Islet of Langerhans (tissue), 1 donor: ENCODE data around the gene SUSD4.

Experiments
- FAIRE-seq: peaks from one replicate; lab custom pipeline; 2011; peaks lifted over from hg19 to GRCh38; lab: Jason Lieb, UNC

Gene SUSD4

GRCh38 chr1:223209992-223210787, 153.8 kb downstream of the SUSD4 start:
- no peak for FAIRE-seq

- no peak for FAIRE-seq
Measured at GRCh38 chr1:223209293-223209898, 154.6 kb downstream of the SUSD4 start.

- no peak for FAIRE-seq
Measured at GRCh38 chr1:223208164-223209076, 155.6 kb downstream of the SUSD4 start.

GRCh38 chr1:223207293-223208066, 156.5 kb downstream of the SUSD4 start:
- FAIRE-seq, result no peak

- no peak for FAIRE-seq
Measured at GRCh38 chr1:223204424-223204823, 159.6 kb downstream of the SUSD4 start.

- no peak for FAIRE-seq
Measured at GRCh38 chr1:223203694-223204093, 160.3 kb downstream of the SUSD4 start.

GRCh38 chr1:223203034-223203408, 161.0 kb downstream of the SUSD4 start:
- no peak for FAIRE-seq

GRCh38 chr1:223202376-223203033, 161.5 kb downstream of the SUSD4 start:
- FAIRE-seq, result no peak

GRCh38 chr1:223201967-223202366, 162.0 kb downstream of the SUSD4 start:
- no peak for FAIRE-seq

- FAIRE-seq, result no peak
Measured at GRCh38 chr1:223200903-223201302, 163.1 kb downstream of the SUSD4 start.

- no peak for FAIRE-seq
Measured at GRCh38 chr1:223199094-223199647, 164.8 kb downstream of the SUSD4 start.

GRCh38 chr1:223198628-223198965, 165.4 kb downstream of the SUSD4 start:
- no peak for FAIRE-seq

GRCh38 chr1:223197923-223198627, 165.9 kb downstream of the SUSD4 start:
- FAIRE-seq, result no peak

- FAIRE-seq, result no peak
Measured at GRCh38 chr1:223189903-223190724, 173.9 kb downstream of the SUSD4 start.

GRCh38 chr1:223189525-223189902, 174.5 kb downstream of the SUSD4 start:
- no peak for FAIRE-seq

- no peak for FAIRE-seq
Measured at GRCh38 chr1:223188618-223189356, 175.2 kb downstream of the SUSD4 start.

GRCh38 chr1:223186800-223187199, 177.2 kb downstream of the SUSD4 start:
- FAIRE-seq, result no peak

GRCh38 chr1:223183268-223183862, 180.6 kb downstream of the SUSD4 start:
- FAIRE-seq, result no peak
